Activated naive CD8-positive, alpha-beta T cell treated with anti-CD3 and anti-CD28 coated beads, Interleukin-2, amount 50 U/mL, for 24 hours (primary cell): Measurements from ENCODE around the gene TNFAIP8.

Source experiments
- ATAC-seq: fragments of 150-1000 bp; cut with Tn5 transposase; one replicate; pipeline ENCODE4 v1.10.0; 2021
- DNase-seq: peaks from one replicate; pipeline ENCODE4 v3.0.0; 2021
- H3K27ac Mint-ChIP-seq: one replicate; pipeline ENCODE4 v1.8.0; 2021; ENCODE audit warnings: mild to moderate bottlenecking, mixed read lengths
- H3K27me3 Mint-ChIP-seq: one replicate; pipeline ENCODE4 v1.8.0; 2021; ENCODE audit warnings: mixed read lengths
- H3K36me3 Mint-ChIP-seq: one replicate; pipeline ENCODE4 v1.8.0; 2021; ENCODE audit warnings: low read depth, mixed read lengths
- H3K4me1 Mint-ChIP-seq: one replicate; pipeline ENCODE4 v1.8.0; 2021; ENCODE audit warnings: mixed read lengths
- H3K4me3 Mint-ChIP-seq: one replicate; pipeline ENCODE4 v1.8.0; 2021; ENCODE audit warnings: mild to moderate bottlenecking, moderate library complexity, mixed read lengths
- H3K9me3 Mint-ChIP-seq: one replicate; pipeline ENCODE4 v1.8.0; 2021; ENCODE audit warnings: mixed read lengths

Gene TNFAIP8

DNA sequence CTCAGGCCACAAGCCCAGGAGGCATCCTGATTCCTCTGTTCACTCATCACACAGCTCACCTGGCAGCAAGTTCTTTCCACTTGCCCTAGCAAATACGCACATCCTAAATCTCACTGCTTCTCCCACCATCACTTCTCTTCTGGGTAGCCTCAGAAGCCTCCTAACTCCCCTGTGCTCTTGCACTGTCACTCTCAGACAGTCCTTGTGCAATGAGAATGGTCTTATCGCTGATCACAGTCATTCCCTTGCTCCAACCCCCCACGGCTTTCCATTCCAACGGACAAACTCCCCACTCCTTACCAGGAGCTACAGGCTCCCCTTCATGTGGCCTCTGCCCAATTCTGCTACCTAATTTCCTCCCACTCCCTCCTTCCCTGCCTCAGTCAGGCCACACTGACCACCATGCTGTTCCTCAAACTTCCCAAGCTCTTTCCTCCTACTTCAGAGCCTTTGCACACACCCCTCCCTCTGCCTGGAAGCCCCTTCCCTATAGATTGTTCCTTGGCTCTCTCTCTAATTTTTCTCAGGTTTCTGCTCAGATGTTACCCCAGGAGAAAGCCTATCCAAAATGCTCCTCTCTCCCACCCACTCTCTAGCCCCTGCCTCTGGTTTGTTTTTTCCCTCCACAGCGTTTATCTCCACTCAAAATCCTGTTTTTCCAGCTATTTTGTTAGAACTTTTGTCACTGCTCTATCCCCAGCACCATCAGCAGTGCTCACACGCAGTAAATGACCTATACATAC lies 34.1 kb upstream of the TNFAIP8 start:
- peak overlapping the region; percentile 91 for H3K27ac Mint-ChIP-seq
- no peak for ATAC-seq
- no peaks in the 10 kb centered on the region for H3K27me3 Mint-ChIP-seq
- H3K4me1 Mint-ChIP-seq: peaks cover 94% of the 10 kb centered on the region
- DNase-seq: no peak
- peaks cover 20% of the 10 kb centered on the region for H3K36me3 Mint-ChIP-seq
- no peaks in the 10 kb centered on the region for H3K9me3 Mint-ChIP-seq
- peak overlapping the region; percentile 32 for H3K4me3 Mint-ChIP-seq

DNA sequence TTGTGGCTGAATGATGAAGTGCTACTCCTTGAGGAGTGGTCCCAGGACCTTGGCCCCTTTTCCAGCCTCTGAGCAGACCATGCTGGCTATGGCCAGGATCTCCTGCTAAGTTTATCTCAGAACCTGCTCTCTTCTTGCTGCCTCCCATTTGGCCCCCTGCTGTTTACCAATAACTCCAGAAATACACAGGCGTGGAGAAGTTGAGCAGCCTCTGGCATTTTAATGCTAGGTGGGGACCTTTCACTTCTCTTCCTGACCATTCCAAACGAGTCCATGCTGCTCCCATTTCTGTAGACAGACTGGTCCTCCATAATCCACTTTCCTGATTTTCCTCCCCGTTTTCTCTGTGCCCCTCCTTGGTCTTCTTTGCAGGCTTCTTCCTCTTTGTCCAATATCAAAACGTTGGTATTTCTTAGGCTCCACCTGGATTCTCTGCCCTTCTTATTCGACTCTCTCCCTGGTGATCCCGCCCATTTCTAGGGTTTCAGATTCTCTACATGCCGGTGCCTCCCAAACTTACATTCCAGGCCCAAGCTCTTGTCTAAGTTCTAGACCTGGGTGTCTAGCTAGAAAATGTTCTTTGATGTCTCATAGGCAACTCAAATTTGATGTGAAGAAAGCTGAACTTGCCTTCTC lies 33.4 kb upstream of the TNFAIP8 start:
- H3K9me3 Mint-ChIP-seq: no peaks in the 10 kb centered on the region
- no peak for ATAC-seq
- peak overlapping the region; percentile 91 for H3K27ac Mint-ChIP-seq
- H3K4me3 Mint-ChIP-seq: peak overlapping the region; percentile 56
- peaks cover 98% of the 10 kb centered on the region for H3K4me1 Mint-ChIP-seq
- DNase-seq: no peak
- peaks cover 20% of the 10 kb centered on the region for H3K36me3 Mint-ChIP-seq
- H3K27me3 Mint-ChIP-seq: no peaks in the 10 kb centered on the region

GRCh38 chr5:119322948-119323537 lies 32.8 kb upstream of the TNFAIP8 start:
- no peak for DNase-seq
- peaks cover 98% of the 10 kb centered on the region for H3K4me1 Mint-ChIP-seq
- no peaks in the 10 kb centered on the region for H3K27me3 Mint-ChIP-seq
- H3K27ac Mint-ChIP-seq: peak overlapping the region; percentile 91
- H3K4me3 Mint-ChIP-seq: peak overlapping the region; percentile 56
- H3K9me3 Mint-ChIP-seq: no peaks in the 10 kb centered on the region
- H3K36me3 Mint-ChIP-seq: peaks cover 20% of the 10 kb centered on the region
- peak; percentile 83 for ATAC-seq

GRCh38 chr5:119323601-119324000 lies 32.2 kb upstream of the TNFAIP8 start:
- no peak for ATAC-seq
- peak overlapping the region; percentile 91 for H3K27ac Mint-ChIP-seq
- H3K9me3 Mint-ChIP-seq: no peaks in the 10 kb centered on the region
- H3K4me3 Mint-ChIP-seq: peak overlapping the region; percentile 5
- H3K27me3 Mint-ChIP-seq: no peaks in the 10 kb centered on the region
- DNase-seq: no peak
- H3K36me3 Mint-ChIP-seq: peaks cover 20% of the 10 kb centered on the region
- H3K4me1 Mint-ChIP-seq: peaks cover 98% of the 10 kb centered on the region

DNA sequence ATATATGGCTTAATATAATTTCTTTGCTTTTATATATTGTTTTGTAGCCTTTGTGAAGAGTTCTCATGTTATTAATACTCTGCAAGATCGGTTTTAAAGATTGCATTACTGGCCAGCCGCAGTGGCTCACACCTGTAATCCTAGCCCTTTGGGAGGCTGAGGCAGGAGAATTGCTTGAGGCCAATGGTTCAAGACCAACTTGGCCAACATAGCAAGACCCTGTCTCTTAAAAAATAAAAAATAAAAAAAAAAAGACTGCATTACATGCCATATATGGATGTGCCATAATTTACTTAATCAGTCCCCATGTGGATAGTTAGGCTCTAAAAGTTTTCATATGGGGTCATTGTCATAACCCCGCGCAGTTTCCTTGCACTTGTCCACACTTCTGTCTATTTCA lies 31.0 kb upstream of the TNFAIP8 start:
- DNase-seq (no peak), ATAC-seq (no peak)
- peaks cover 98% of the 10 kb centered on the region for H3K4me1 Mint-ChIP-seq
- no peaks in the 10 kb centered on the region for H3K9me3 Mint-ChIP-seq
- H3K4me3 Mint-ChIP-seq: no peak overlapping the region
- H3K36me3 Mint-ChIP-seq: peaks cover 13% of the 10 kb centered on the region
- H3K27me3 Mint-ChIP-seq: no peaks in the 10 kb centered on the region
- peak overlapping the region; percentile 91 for H3K27ac Mint-ChIP-seq

DNA sequence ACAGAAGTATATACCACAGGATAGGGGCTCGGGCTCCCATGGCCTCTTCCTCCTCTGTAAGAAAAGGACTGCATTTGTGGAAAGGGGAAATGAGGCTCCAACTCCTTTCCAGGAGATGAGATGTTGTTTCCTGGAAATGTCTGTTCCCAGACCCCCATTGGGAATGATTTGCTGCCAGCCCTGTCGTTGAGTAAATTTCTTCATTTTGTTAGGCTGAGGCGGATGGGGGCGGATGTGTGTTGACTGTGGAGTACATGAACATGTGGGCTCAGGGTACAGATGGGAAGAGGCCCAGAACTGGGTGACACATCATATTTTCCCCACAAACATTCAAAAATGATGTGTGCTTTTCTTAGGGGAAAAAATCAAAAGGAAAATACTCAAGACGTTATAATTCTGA lies 28.8 kb upstream of the TNFAIP8 start:
- peaks cover 14% of the 10 kb centered on the region for H3K36me3 Mint-ChIP-seq
- H3K9me3 Mint-ChIP-seq: no peaks in the 10 kb centered on the region
- ATAC-seq (peak; percentile 41), DNase-seq (no peak)
- H3K27ac Mint-ChIP-seq: peak overlapping the region; percentile 98
- H3K27me3 Mint-ChIP-seq: no peaks in the 10 kb centered on the region
- peak overlapping the region; percentile 61 for H3K4me3 Mint-ChIP-seq
- peaks cover 98% of the 10 kb centered on the region for H3K4me1 Mint-ChIP-seq

DNA sequence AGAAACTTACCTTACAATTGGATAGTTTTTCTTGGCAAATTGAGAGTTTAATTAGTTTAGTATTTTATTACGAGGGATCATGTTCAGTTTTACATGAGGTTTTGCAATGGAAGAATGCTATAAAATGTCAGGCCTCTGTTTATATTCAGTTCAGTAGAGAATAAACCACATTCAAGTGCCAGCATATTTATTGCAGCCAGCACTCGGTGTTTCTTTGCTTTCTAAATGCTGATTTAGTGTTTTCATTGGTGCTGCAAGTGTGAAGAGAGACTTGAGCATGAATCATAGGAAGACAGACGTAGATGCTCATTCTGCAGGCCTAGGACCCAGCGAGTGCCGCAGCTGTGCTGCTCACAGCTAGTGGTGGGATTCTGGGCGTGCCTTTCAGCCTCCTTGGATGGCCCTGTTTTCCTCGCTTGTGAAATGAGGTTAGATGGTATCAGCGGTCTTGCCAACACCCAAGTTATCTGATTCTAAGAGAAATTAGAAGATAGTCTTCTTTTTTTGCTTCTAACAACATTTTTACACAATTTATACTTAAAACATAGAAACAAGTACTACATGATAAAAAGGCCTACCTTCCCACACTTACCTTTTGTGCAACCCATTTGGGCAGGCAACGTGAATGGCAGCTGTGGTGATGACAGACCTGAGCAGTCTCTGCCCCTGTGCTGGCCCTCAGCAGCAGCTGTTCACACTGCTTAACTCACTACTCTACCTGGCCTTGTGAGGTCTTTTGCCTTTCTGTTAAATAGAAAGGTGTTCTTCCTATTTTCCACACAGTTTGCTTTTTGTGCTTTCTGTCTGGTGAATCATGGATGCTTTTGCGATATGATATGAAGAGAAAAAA lies 26.8 kb upstream of the TNFAIP8 start:
- peak overlapping the region; percentile 55 for H3K4me3 Mint-ChIP-seq
- no peaks in the 10 kb centered on the region for H3K27me3 Mint-ChIP-seq
- peaks cover 98% of the 10 kb centered on the region for H3K4me1 Mint-ChIP-seq
- ATAC-seq (peak; percentile 77), DNase-seq (peak; percentile 59)
- H3K27ac Mint-ChIP-seq: peak overlapping the region; percentile 98
- H3K36me3 Mint-ChIP-seq: peaks cover 11% of the 10 kb centered on the region
- H3K9me3 Mint-ChIP-seq: no peaks in the 10 kb centered on the region

DNA sequence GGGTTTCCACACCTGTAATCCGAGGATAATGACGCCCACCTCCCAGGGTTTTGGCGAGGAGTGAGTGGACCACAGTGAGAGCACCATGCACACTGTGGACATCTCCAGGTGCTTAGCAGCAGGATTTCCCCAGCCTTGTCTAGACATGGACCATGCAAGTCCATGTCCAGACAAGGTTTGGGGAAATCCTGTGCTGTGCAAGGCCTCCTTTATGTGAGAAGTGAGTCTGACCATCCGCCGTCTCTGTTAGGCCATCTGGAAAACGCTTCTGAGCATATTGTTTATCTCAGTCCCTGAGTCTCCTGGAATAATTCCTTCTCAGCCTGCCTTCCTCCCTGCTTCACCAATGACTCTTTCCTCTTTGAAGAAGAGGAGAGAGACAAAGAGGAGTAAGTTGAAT lies 26.2 kb upstream of the TNFAIP8 start:
- peaks cover 11% of the 10 kb centered on the region for H3K36me3 Mint-ChIP-seq
- ATAC-seq (no peak), DNase-seq (no peak)
- H3K27me3 Mint-ChIP-seq: no peaks in the 10 kb centered on the region
- peaks cover 97% of the 10 kb centered on the region for H3K4me1 Mint-ChIP-seq
- H3K27ac Mint-ChIP-seq: peak overlapping the region; percentile 98
- H3K4me3 Mint-ChIP-seq: peak overlapping the region; percentile 65
- H3K9me3 Mint-ChIP-seq: no peaks in the 10 kb centered on the region

- Mint-ChIP-seq H3K4me1 (peaks cover 99% of the 10 kb centered on the region), H3K36me3 (peaks cover 11% of the 10 kb centered on the region), H3K27ac (peak overlapping the region; percentile 98), H3K9me3 (no peaks in the 10 kb centered on the region), H3K4me3 (peak overlapping the region; percentile 65), H3K27me3 (no peaks in the 10 kb centered on the region)
- DNase-seq: no peak
- ATAC-seq: peak; percentile 30
Observed at GRCh38 chr5:119330367-119331183, 25.2 kb upstream of the TNFAIP8 start.

GRCh38 chr5:119331566-119332095 lies 24.2 kb upstream of the TNFAIP8 start:
- ATAC-seq (no peak), DNase-seq (no peak)
- Mint-ChIP-seq H3K4me1 (peaks cover 98% of the 10 kb centered on the region), H3K27ac (peak overlapping the region; percentile 98), H3K36me3 (peaks cover 7% of the 10 kb centered on the region), H3K4me3 (peak overlapping the region; percentile 24), H3K27me3 (no peaks in the 10 kb centered on the region), H3K9me3 (no peaks in the 10 kb centered on the region)

- Mint-ChIP-seq H3K4me1 (peaks cover 98% of the 10 kb centered on the region), H3K36me3 (peaks cover 7% of the 10 kb centered on the region), H3K4me3 (peak overlapping the region; percentile 71), H3K9me3 (no peaks in the 10 kb centered on the region), H3K27ac (peak overlapping the region; percentile 98), H3K27me3 (no peaks in the 10 kb centered on the region)
- no peak for DNase-seq
- ATAC-seq: no peak
Observed at GRCh38 chr5:119332208-119332607, 23.6 kb upstream of the TNFAIP8 start.

- Mint-ChIP-seq H3K36me3 (peaks cover 7% of the 10 kb centered on the region), H3K4me1 (peaks cover 98% of the 10 kb centered on the region), H3K4me3 (peak overlapping the region; percentile 71), H3K27ac (peak overlapping the region; percentile 98), H3K9me3 (no peaks in the 10 kb centered on the region), H3K27me3 (no peaks in the 10 kb centered on the region)
- ATAC-seq (no peak), DNase-seq (no peak)
Observed at GRCh38 chr5:119332978-119333401, 22.8 kb upstream of the TNFAIP8 start.

DNA sequence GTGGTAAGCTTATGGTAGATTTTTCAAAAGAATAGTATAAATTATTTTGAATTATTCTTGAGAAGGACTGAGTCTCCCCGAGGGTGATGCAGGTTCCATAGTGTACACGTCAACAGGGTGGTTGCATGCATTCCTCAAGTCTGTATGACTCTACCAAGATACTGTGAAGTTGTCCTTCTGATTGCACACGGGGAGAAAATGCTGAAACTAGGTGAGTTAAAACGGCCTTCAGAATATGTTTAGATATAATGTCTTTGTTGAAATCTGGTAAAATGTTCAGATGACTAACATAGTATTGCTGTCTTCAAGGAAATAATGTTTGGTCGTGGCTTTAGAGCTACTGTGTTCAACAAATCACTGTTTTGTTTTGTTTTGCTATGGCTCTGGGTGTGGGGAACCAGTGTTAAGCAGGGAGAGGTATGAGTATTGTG lies 22.4 kb upstream of the TNFAIP8 start:
- DNase-seq (no peak), ATAC-seq (peak; percentile 42)
- Mint-ChIP-seq H3K27ac (peak overlapping the region; percentile 98), H3K9me3 (no peaks in the 10 kb centered on the region), H3K4me1 (peaks cover 98% of the 10 kb centered on the region), H3K27me3 (no peaks in the 10 kb centered on the region), H3K4me3 (peak overlapping the region; percentile 71), H3K36me3 (peaks cover 7% of the 10 kb centered on the region)
